HG02981 (cell line): ENCODE data around the gene SOCS3.
"Not testable (repeated sequence)": the region's sequence is repeated elsewhere in the genome, so short reads cannot be mapped to it uniquely, and the experiment has no call there.

Experiments
- ATAC-seq: cut with Tn5 transposase; IDR thresholded peaks from one replicate; pipeline ENCODE4 v1.9.1; 2021; ENCODE audit warnings: mild to moderate bottlenecking, moderate library complexity; ENCODE audit not compliant: unreplicated experiment

SOCS3 gene

GRCh38 chr17:78314683-78315354 is 45.1 kb downstream of the SOCS3 start:
- no peak for ATAC-seq

DNA sequence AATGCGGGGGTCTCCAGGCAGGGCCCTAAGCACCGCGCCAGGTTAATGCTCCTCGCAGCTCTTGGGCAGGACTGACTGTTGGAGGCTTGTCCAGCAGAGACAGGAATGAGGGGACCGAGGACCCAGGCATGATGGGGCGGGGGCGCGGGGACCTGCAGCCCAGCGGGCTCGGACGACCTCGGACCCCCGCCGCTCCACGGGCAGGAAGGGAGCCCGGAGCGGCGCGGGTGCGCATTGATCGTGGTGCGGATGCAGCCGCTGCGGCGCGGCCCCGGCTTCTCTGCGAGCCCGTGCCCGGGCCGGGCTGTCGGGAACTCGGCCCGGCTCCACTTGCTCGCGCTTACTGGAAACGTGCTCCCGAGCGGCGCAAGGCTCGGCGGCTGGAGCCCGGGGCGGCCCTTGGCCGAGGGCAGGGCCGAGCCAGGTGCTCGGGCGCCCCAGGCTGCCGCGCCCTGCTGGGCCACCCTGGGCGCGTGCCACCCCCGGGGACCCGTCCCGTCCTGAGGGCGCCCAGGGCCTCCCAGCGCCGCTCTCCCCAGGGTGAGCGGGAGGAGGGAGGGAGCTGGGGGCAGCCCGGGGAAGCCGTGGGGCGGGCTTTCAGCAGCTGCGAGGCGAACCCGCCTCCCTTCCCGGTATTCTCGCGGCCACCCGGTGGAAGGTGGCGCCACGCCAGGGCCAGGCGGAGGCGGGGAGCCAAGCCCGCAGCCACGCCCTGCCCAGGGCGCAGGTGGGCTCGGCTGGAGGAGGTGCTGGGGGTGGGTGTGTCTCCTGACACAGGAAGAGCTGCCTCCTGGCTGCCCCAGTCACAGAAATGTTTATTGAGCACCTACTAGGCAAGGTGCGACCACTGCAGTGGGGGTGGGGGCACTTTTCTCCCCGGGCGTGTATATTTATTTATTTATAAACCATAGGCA is 45.9 kb downstream of the SOCS3 start:
- ATAC-seq: no peak

DNA sequence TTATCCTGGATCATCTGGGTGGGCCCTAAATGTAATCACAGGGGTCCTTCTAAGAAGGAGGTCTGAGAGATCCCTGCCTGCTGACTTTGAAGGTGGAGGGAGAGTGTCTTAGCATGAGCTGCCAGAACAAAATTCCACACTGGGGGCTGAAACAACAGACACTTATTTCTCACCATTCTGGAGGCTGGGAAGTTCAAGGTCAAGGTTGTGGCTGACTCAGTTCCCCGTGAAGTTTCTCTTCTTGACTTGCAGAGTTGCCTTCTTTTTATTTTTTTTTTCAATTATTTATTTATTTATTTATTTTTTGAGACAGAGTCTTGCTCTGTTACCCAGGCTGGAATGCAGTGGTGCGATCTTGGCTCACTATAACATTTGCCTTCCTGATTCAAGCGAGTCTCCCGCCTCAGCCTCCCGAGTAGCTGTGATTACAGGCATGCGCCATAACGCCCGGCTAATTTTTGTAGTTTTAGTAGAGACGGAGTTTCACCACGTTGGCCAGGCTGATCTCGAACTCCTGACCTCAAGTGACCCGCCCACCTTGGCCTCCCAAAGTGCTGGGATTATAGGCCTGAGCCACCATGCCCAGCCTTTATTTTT is 50.1 kb downstream of the SOCS3 start:
- not testable (repeated sequence) for ATAC-seq

DNA sequence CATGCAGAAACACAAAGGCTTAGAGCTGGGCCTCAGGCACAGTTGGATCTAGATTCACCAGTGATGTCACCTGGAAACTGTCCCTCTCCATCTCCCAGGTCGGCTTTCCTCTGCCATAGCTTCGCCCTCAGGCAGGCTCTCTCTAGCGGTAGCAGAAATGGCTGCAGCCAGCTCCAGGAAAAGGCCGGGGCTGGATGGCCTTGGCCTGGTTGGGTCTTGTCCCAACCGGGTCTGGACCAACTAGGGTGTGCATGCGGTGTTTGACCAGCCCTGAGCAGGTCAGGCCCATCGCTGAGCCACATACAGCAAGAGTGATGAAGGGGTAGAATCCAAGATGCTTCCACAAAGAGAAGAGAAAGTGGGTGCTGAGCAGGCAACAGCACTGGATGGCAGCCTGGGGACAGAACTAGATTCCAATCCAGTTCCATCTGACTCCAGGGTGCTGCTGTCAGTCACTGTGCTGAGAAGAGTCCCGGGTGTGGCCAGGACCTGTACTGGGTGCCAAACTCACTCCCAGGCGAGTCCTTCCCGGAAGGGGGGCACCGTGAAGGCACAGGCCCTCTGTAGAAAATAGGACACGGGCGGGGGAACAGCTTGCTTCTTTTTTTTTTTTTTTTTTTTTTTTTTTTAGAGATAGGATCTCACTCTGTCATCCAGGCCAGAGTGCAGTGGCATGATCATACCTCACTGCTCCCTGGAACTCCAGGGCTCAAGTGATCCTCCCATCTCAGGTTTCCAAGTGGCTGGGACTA is 51.8 kb downstream of the SOCS3 start:
- no peak for ATAC-seq

DNA sequence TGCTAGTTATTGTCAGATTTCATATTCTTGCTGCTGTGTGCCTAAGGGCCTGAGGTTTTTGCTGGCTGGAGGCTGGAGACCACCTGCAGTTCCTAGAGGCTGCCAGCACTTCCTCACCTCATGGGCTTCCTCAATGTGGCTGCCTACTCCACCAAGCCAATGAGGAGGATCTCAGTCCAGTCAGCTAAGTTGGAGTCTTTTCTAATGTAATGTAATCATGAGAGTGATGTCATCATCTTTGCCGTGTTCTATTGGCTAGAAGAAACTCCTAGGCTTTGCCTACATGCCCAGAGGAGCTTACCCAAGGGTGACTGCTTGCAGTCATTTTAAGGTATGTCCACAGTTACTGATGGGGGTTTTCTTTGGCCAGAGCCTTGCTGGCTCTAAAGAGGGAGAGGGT is 53.0 kb downstream of the SOCS3 start:
- no peak for ATAC-seq
